Ovary (tissue), 3 donors: ENCODE results near the gene CHTOP.

Experiments
- CTCF ChIP-seq, 3 donors: fragments of 450-650 bp in 2 of 3; fragments of 200-600 bp in 1 of 3; IDR thresholded peaks; one replicate each; pipeline versions ENCODE4 v1.5.1 to v1.8.0; 2016 to 2022; ENCODE audit warnings: antibody characterized with exemption in 3 of 3, mild to moderate bottlenecking in 1 of 3
- EP300 ChIP-seq: sonication (generic); formaldehyde crosslinking; IDR thresholded peaks from one replicate; pipeline ENCODE4 v1.6.1; 2017; ENCODE audit warnings: antibody characterized with exemption
- POLR2A ChIP-seq: fragments of 450-650 bp; IDR thresholded peaks from one replicate; pipeline ENCODE4 v1.6.1; 2017; ENCODE audit warnings: antibody characterized with exemption, mild to moderate bottlenecking, moderate library complexity
- donor health status: DM: no; HTN: no; CAD: no.

GRCh38 chr1:153652805-153653500, 19.1 kb downstream of the CHTOP start:
- TF ChIP-seq CTCF (IDR thresholded peaks at IDR 0.05) (no peak), POLR2A (no peak), EP300 (no peak)
